ENCODE measurements around the gene LYST. TPM values are rescaled to one million over a fixed set of nuclear protein-coding genes. Genes with fewer than 3 reads are reported as not detected.

The LYST gene
- total and polyA plus RNA-seq, 2 of the 8 experiments (the other 6 are each of a cell fraction or from before 2014, with no cell fraction given), result 0.29 to 0.58 TPM

- 92% methylated on average over 11 of the region's 11 CpGs; no CpG with 5 or more reads in 1 of the 2 experiments for WGBS, 2 experiments (ENCODE audit: extremely low coverage in 1 of 2, insufficient coverage in 1 of 2, insufficient read length in 1 of 2, insufficient replicate concordance in 2 of 2, low coverage in 1 of 2, low lambda C conversion rate in 2 of 2, missing lambda C conversion rate in 1 of 2)
Observed at GRCh38 chr1:235652364-235652763, 214.3 kb downstream of the LYST start.

More at GRCh38 chr1:235652364-235652763, 214.3 kb downstream of the LYST start:
- Histone ChIP-seq H3K56ac (replicated peaks; ENCODE audit: insufficient read length, low read depth, low read length) (no peak overlapping the region), H3K4ac (replicated peaks; ENCODE audit: insufficient read length, low read depth, low read length) (no peak overlapping the region), H3K23me2 (ENCODE audit: low read depth, low read length) (peaks cover 19% of the 10 kb centered on the region), H2BK5ac (ENCODE audit: low read depth, low read length) (no peak overlapping the region), H2BK12ac (ENCODE audit: low read depth, low read length) (no peak overlapping the region), H4K91ac (replicated peaks; ENCODE audit: insufficient read length, low read length) (no peak overlapping the region), H3K18ac (ENCODE audit: extremely low read depth, low read length) (no peak overlapping the region), H3K23ac (ENCODE audit: insufficient read length) (no peak overlapping the region), H3K4me2 (ENCODE audit: insufficient read depth in 1 of 2, low read depth in 2 of 2, low read length in 2 of 2) (no peak overlapping the region), H3K9me3 (ENCODE audit: insufficient read depth in 2 of 2, low read depth in 1 of 2, low read length in 1 of 2) (no peaks in the 10 kb centered on the region), H2BK15ac (ENCODE audit: low read length) (no peak overlapping the region), H2AK5ac (ENCODE audit: low read depth, low read length) (no peak overlapping the region), H3K27me3 (replicated peaks in 1 of 4; ENCODE audit: control insufficient read depth in 3 of 4, extremely low read depth in 1 of 4, insufficient read depth in 3 of 4, low read length in 3 of 4) (no peaks in the 10 kb centered on the region), H3K79me1 (ENCODE audit: low read depth, low read length) (no peaks in the 10 kb centered on the region), H3K14ac (ENCODE audit: insufficient read length) (no peak overlapping the region), H2BK120ac (replicated peaks; ENCODE audit: low read depth, low read length) (no peak overlapping the region), H2AFZ (ENCODE audit: low read length) (no peak overlapping the region), H3K27ac (ENCODE audit: low read depth, low read length) (no peak overlapping the region), H3K9ac (replicated peaks in 1 of 4; ENCODE audit: extremely low read depth in 1 of 4, low read depth in 3 of 4, low read length in 3 of 4) (no peak overlapping the region), H3K4me3 (ENCODE audit: extremely low read depth in 1 of 4, insufficient read depth in 2 of 4, low read depth in 3 of 4, low read length in 4 of 4) (no peak overlapping the region), H3K79me2 (ENCODE audit: control insufficient read depth in 1 of 2, insufficient read depth in 2 of 2, low read length in 2 of 2) (peaks cover 0 to 10% of the 10 kb centered on the region in 2 experiments; a peak in 2 of 4 replicates), H4K20me1 (replicated peaks in 1 of 2; ENCODE audit: control insufficient read depth in 1 of 2, insufficient read depth in 2 of 2, low read length in 2 of 2) (peaks cover 0 to 2% of the 10 kb centered on the region in 2 experiments), H4K5ac (ENCODE audit: insufficient read length, low read depth, low read length) (no peak overlapping the region), H2BK20ac (ENCODE audit: low read length) (no peak overlapping the region), H3K36me3 (ENCODE audit: control insufficient read depth in 2 of 4, insufficient read depth in 4 of 4, low read length in 3 of 4) (no peaks in the 10 kb centered on the region), H4K8ac (ENCODE audit: extremely low read depth, insufficient read depth, low read length) (no peak overlapping the region), H3K4me1 (replicated peaks in 1 of 4; ENCODE audit: control insufficient read depth in 3 of 4, insufficient read depth in 4 of 4, low read length in 3 of 4) (peaks cover 0 to 18% (median 8%) of the 10 kb centered on the region in 4 experiments)
- no peak for TF ChIP-seq MAFK (IDR thresholded peaks at IDR 0.05; ENCODE audit: low read depth, low read length)
- TF ChIP-seq RBBP5 (IDR thresholded peaks at IDR 0.05; ENCODE audit: borderline replicate concordance, low read depth, low read length), result no peak
- TF ChIP-seq BACH1 (IDR thresholded peaks at IDR 0.05; ENCODE audit: low read length), result no peak
- TF ChIP-seq SIN3A (conservative IDR thresholded peaks at IDR 0.05 in 1 of 2, IDR thresholded peaks at IDR 0.05 in 1 of 2; ENCODE audit: low read depth in 1 of 2, low read length in 2 of 2), result no peak
- no peak for TF ChIP-seq SP4 (IDR thresholded peaks at IDR 0.05; ENCODE audit: low read length)
- TF ChIP-seq YY1 (IDR thresholded peaks at IDR 0.05; ENCODE audit: low read depth, low read length), result no peak
- TF ChIP-seq RAD21 (IDR thresholded peaks at IDR 0.05 in 1 of 2, conservative IDR thresholded peaks at IDR 0.05 in 1 of 2; ENCODE audit: low read depth in 2 of 2, low read length in 2 of 2), result no peak
- no peak for TF ChIP-seq ATF3 (IDR thresholded peaks at IDR 0.05; ENCODE audit: insufficient read depth, low read depth, low read length)
- no peak for TF ChIP-seq GTF2F1 (IDR thresholded peaks at IDR 0.05; ENCODE audit: borderline replicate concordance, low read depth, low read length)
- no peak for TF ChIP-seq BCL11A (IDR thresholded peaks at IDR 0.05; ENCODE audit: low read depth in 2 of 2, low read length in 2 of 2)
- TF ChIP-seq RXRA (IDR thresholded peaks at IDR 0.05; ENCODE audit: insufficient read depth, low read depth, low read length), result no peak
- DNase-seq (ENCODE audit: low read depth in 1 of 2, low spot score in 2 of 2) (no peak), FAIRE-seq (no peak)
- CTCF ChIA-PET (ENCODE audit: partially characterized antibody), result interaction anchor here (0.8 to 1.6 kb wide), 7 partner anchors 11 to 106 kb away, joined by 3 to 7 read pairs (median 4); no protein-coding TSS in a partner anchor
- POLR2A ChIA-PET (ENCODE audit: partially characterized antibody), result interaction anchor here (1.3 to 1.7 kb wide), 2 partner anchors 9 to 24 kb away, joined by 3 to 5 read pairs; no protein-coding TSS in a partner anchor

All from H1 (cell line).